LNCAP (cell line): ENCODE data around the gene LALBA.

Experiments used
- CTCF ChIP-seq: fragments of 450-650 bp; IDR thresholded peaks from 2 replicates; pipeline ENCODE4 v1.5.1; 2017; ENCODE audit warnings: mild to moderate bottlenecking

The LALBA gene

GRCh38 chr12:48545833-48546469, 23.9 kb downstream of the LALBA start:
- TF ChIP-seq CTCF: no peak

- peak; percentile 89 for TF ChIP-seq CTCF
These were observed 27.4 kb downstream of the LALBA start for GRCh38 chr12:48542300-48542928.

GRCh38 chr12:48536602-48537001, 33.2 kb downstream of the LALBA start:
- TF ChIP-seq CTCF: no peak

GRCh38 chr12:48532601-48533000, 37.2 kb downstream of the LALBA start:
- no peak for TF ChIP-seq CTCF

- no peak for TF ChIP-seq CTCF
These were observed 41.8 kb downstream of the LALBA start for GRCh38 chr12:48527891-48528670.

- no peak for TF ChIP-seq CTCF
These were observed 44.5 kb downstream of the LALBA start, which contains the start of gene OR8S1 for GRCh38 chr12:48525332-48525731. OR8S1 (plus strand) TSS chr12:48525632; CDS start chr12:48525632, 0 bp downstream.
